ENCODE measurements around the gene OLFML2A.

DNA sequence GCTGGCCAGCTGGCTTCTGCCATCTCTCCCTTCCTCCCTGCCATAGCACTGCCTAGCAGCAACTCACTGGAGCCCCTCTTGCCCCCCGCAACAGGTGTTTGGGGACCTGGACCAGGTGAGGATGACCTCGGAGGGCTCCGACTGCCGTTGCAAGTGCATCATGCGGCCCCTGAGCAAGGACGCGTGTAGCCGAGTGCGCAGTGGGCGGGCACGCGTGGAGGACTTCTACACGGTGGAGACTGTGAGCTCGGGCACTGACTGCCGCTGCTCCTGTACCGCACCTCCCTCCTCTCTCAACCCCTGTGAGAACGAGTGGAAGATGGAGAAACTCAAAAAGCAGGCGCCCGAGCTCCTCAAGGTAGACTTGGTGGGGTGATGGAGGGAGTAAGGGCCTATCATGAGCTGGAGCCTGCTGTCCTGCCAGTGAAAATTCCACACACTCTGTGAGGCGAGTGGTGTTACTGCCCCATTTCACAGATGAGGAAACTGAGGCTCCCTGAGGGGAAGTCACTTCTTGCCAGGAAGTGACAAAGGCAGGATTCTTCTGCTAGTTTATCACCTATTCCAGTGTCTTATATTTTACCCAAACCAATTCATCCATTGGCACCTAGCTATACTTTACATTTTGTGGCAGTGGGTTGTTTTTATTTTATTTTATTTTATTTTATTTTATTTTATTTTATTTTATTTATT is 10.1 kb downstream of the OLFML2A start:
- TF ChIP-seq CTCF (IDR thresholded peaks at IDR 0.05 in 8 of 11, conservative IDR thresholded peaks at IDR 0.05 in 3 of 11) (no peak), POLR2AphosphoS5 (IDR thresholded peaks at IDR 0.05) (no peak)

Measured in spleen (tissue), 7 donors.